ENCODE results near the gene PRADC1. TPM values are rescaled to one million over a fixed set of nuclear protein-coding genes. Genes with fewer than 3 reads are reported as not detected.
A peak's percentile ranks its signal among the peaks of the same experiment; 100 is the strongest.

PRADC1 gene
- total RNA-seq (10 to 100 TPM; 23.1 to 23.3 TPM), polyA plus RNA-seq (ENCODE audit: insufficient read length in 6 of 6) (10 to 100 TPM in 5 of 6 donors, 1 to 10 TPM in 1; 8.5 to 17.3 (median 12.6) TPM)
- long read RNA-seq, donor 1, transcript PRADC1-201 (5 exons, 1,083 nt): major isoform, 12 of 12 reads
- long read RNA-seq, donor 1, partial matches to known transcripts: 0 of 12 reads
- long read RNA-seq, donor 1, other reads (novel, unspliced or antisense): 0 of 12 reads
- long read RNA-seq, donor 2, transcript PRADC1-201 (5 exons, 1,083 nt): major isoform, 10 of 16 reads
- long read RNA-seq, donor 2, partial matches to known transcripts: 6 of 16 reads
- long read RNA-seq, donor 2, other reads (novel, unspliced or antisense): 0 of 16 reads
- long read RNA-seq, donor 3, transcript PRADC1-201 (5 exons, 1,083 nt): major isoform, 11 of 16 reads
- long read RNA-seq, donor 3, partial matches to known transcripts: 5 of 16 reads
- long read RNA-seq, donor 3, other reads (novel, unspliced or antisense): 0 of 16 reads
- long read RNA-seq, donor 4, transcript PRADC1-201 (5 exons, 1,083 nt): major isoform, 37 of 40 reads
- long read RNA-seq, donor 4, partial matches to known transcripts: 2 of 40 reads
- long read RNA-seq, donor 4, other reads (novel, unspliced or antisense): 1 of 40 reads
- long read RNA-seq, donor 5, transcript PRADC1-201 (5 exons, 1,083 nt): major isoform, 6 of 6 reads
- long read RNA-seq, donor 5, partial matches to known transcripts: 0 of 6 reads
- long read RNA-seq, donor 5, other reads (novel, unspliced or antisense): 0 of 6 reads
- long read RNA-seq, donor 6, transcript PRADC1-201 (5 exons, 1,083 nt): major isoform, 11 of 327 reads
- long read RNA-seq, donor 6, partial matches to known transcripts: 243 of 327 reads
- long read RNA-seq, donor 6, other reads (novel, unspliced or antisense): 73 of 327 reads
- long read RNA-seq, donor 7, transcript PRADC1-201 (5 exons, 1,083 nt): major isoform, 7 of 13 reads
- long read RNA-seq, donor 7, partial matches to known transcripts: 6 of 13 reads
- long read RNA-seq, donor 7, other reads (novel, unspliced or antisense): 0 of 13 reads
- long read RNA-seq, donor 8, transcript PRADC1-201 (5 exons, 1,083 nt): major isoform, 12 of 24 reads
- long read RNA-seq, donor 8, partial matches to known transcripts: 11 of 24 reads
- long read RNA-seq, donor 8, other reads (novel, unspliced or antisense): 0 of 24 reads
- long read RNA-seq, donor 9: 0 reads
- long read RNA-seq, donor 10, transcript PRADC1-201 (5 exons, 1,083 nt): major isoform, 63 of 69 reads
- long read RNA-seq, donor 10, partial matches to known transcripts: 2 of 69 reads
- long read RNA-seq, donor 10, other reads (novel, unspliced or antisense): 3 of 69 reads
- long read RNA-seq, donor 11, transcript PRADC1-201 (5 exons, 1,083 nt): major isoform, 10 of 23 reads
- long read RNA-seq, donor 11, partial matches to known transcripts: 13 of 23 reads
- long read RNA-seq, donor 11, other reads (novel, unspliced or antisense): 0 of 23 reads
- long read RNA-seq, donor 12, transcript PRADC1-201 (5 exons, 1,083 nt): major isoform, 6 of 334 reads
- long read RNA-seq, donor 12, partial matches to known transcripts: 235 of 334 reads
- long read RNA-seq, donor 12, other reads (novel, unspliced or antisense): 92 of 334 reads

GRCh38 chr2:73233154-73233931 is at the start of gene PRADC1:
Gene PRADC1, minus strand, starts transcription at chr2:73233239. Its CDS starts 79 bp downstream, at chr2:73233160.
- peak; percentile 95 for ATAC-seq

GRCh38 chr2:73281244-73281643 is 48.2 kb upstream of the PRADC1 start:
- intact Hi-C loops (cut with DNase I): no loop called here
- Histone ChIP-seq H3K9me3 (no peaks in the 10 kb centered on the region), H3K27ac (no peak overlapping the region), H3K36me3 (no peaks in the 10 kb centered on the region), H3K4me3 (no peak overlapping the region), H3K27me3 (peaks cover 13 to 32% of the 10 kb centered on the region in 2 donors), H3K4me1 (peaks cover 5 to 21% of the 10 kb centered on the region in 2 donors)
- TF ChIP-seq CTCF (IDR thresholded peaks at IDR 0.05): no peak
- no peak for ATAC-seq
- DNase-seq: no peak

More at GRCh38 chr2:73233154-73233931, at the start of gene PRADC1:
- Histone ChIP-seq H3K4me1 (peaks cover 26 to 43% of the 10 kb centered on the region in 2 donors), H3K27ac (peak within 1 kb of the TSS; percentile 90 to 93), H3K9me3 (no peaks in the 10 kb centered on the region), H3K4me3 (peak within 1 kb of the TSS; percentile 66 to 74), H3K27me3 (no peaks in the 10 kb centered on the region), H3K36me3 (peaks cover 0 to 17% of the 10 kb centered on the region in 2 donors)
- intact Hi-C loops (cut with DNase I): no loop called here
- no peak for TF ChIP-seq CTCF (IDR thresholded peaks at IDR 0.05)
- peak; percentile 97 to 99 (median 99) for DNase-seq

GRCh38 chr2:73279852-73280251 is 46.8 kb upstream of the PRADC1 start:
- no peak for TF ChIP-seq CTCF (IDR thresholded peaks at IDR 0.05)
- ATAC-seq: no peak
- no peak overlapping the region for H3K4me3 ChIP-seq
- H3K27ac ChIP-seq: no peak overlapping the region
- no peaks in the 10 kb centered on the region for H3K36me3 ChIP-seq
- peaks cover 2 to 19% of the 10 kb centered on the region in 2 donors for H3K27me3 ChIP-seq
- intact Hi-C loops (cut with DNase I): no loop called here
- no peaks in the 10 kb centered on the region for H3K9me3 ChIP-seq
- DNase-seq: no peak
- peaks cover 5 to 17% of the 10 kb centered on the region in 2 donors for H3K4me1 ChIP-seq

GRCh38 chr2:73272270-73272669 is 39.2 kb upstream of the PRADC1 start:
- H3K4me1 ChIP-seq: peaks cover 0 to 5% of the 10 kb centered on the region in 2 donors
- no peaks in the 10 kb centered on the region for H3K9me3 ChIP-seq
- intact Hi-C loops (cut with DNase I): no loop called here
- no peak overlapping the region for H3K27ac ChIP-seq
- DNase-seq (no peak), ATAC-seq (no peak)
- H3K36me3 ChIP-seq: no peaks in the 10 kb centered on the region
- peaks cover 20 to 40% of the 10 kb centered on the region in 2 donors for H3K27me3 ChIP-seq
- TF ChIP-seq CTCF (IDR thresholded peaks at IDR 0.05): no peak
- no peak overlapping the region for H3K4me3 ChIP-seq
